GM21825 (cell line): ENCODE measurements around the gene ACYP2.
A peak's percentile ranks its signal among the peaks of the same experiment; 100 is the strongest.
"Not testable (repeated sequence)": the region's sequence is repeated elsewhere in the genome, so short reads cannot be mapped to it uniquely, and the experiment has no call there.

Experiments used
- ATAC-seq: cut with Tn5 transposase; IDR thresholded peaks from one replicate; pipeline ENCODE4 v1.9.1; 2021; ENCODE audit warnings: mild to moderate bottlenecking, moderate library complexity; ENCODE audit not compliant: unreplicated experiment

The ACYP2 gene

DNA sequence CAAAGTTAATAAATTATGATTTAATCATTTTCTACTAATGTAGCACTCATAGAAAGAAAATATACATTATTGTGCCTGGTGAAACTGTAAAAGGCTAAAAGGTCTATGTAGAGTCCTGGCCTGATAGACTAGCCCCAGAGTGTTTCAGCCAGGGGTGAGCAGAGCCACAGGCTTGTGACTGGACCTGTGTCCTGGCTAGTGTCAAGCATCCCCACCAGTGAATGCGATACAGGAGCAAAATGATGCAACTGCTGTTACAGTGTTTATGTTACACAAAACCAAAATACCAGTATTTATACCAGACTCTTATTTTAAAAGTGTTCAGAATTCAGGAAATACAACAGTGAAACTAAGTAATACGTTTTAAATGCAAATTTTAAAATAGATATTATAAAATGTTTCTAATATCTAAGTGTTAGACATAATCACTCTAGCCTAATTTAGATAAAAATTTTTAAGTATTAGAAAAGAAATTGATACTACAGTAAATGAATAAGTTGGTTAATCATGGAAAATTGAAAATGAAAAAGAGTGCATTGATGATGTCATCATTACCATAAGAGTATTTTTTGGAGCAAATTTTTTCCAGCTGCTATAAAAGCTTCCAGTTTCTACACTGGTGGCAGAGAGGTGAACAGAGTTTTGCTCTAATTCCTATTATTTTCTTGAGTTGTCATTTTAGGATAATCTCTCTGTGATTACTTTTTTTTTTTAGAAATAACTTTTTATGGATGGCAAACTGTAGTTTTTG, 146.8 kb downstream of the ACYP2 start:
- ATAC-seq = no peak

DNA sequence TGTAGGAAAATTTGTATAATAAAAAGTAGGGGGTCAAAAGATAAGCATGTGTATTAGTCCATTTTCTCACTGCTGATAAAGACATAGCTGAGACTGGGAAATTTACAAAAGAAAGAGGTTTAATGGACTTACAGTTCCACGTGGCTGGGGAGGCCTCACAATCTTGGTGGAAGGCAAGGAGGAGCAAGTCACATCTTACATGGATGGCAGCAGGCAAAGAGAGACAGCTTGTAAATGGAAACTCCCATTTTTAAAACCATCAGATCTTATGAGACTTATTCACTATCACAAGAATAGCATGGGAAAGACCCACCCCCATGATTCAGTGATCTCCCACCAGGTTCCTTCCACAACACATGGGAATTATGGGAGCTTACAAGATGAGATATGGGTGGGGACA, 149.7 kb downstream of the ACYP2 start:
- ATAC-seq = not testable (repeated sequence)

DNA sequence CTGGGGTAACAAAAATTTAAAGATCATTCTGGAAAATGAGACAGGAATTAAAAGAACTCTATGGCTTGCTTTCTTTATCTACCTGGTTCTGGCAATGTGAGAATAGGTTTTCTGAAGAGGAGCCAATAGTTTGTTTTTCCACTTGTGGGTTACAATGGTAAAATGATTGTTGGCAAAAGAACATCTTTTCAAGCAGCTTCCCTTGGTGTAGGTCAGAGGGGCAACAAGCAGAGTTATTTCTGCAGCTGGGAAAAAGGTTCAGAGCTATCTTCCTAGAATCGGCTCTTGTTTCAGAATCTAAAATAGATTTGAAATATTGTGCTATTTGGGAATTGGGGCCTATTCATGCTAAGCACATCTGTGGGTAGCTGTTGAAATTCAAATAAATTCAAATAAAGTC, 152.2 kb downstream of the ACYP2 start:
- ATAC-seq = no peak

DNA sequence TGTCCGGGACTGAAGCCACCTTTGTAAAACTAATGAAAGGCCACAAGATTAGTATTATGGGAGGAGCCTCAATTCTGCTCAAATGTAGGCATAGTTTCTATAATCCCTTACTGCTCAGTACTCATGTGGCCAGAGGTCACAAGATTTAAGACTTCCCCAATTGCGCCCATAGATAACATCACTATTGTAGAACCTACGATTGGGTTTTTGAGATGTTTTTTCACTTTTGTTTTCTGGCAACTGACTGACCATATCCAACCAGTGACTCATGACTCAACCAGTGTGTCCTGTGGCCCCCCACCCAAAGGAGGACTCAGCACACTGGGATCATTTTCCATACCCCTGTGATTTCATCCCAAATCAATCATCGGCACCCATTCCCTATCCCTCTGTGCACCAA, 155.8 kb downstream of the ACYP2 start:
- no peak for ATAC-seq

DNA sequence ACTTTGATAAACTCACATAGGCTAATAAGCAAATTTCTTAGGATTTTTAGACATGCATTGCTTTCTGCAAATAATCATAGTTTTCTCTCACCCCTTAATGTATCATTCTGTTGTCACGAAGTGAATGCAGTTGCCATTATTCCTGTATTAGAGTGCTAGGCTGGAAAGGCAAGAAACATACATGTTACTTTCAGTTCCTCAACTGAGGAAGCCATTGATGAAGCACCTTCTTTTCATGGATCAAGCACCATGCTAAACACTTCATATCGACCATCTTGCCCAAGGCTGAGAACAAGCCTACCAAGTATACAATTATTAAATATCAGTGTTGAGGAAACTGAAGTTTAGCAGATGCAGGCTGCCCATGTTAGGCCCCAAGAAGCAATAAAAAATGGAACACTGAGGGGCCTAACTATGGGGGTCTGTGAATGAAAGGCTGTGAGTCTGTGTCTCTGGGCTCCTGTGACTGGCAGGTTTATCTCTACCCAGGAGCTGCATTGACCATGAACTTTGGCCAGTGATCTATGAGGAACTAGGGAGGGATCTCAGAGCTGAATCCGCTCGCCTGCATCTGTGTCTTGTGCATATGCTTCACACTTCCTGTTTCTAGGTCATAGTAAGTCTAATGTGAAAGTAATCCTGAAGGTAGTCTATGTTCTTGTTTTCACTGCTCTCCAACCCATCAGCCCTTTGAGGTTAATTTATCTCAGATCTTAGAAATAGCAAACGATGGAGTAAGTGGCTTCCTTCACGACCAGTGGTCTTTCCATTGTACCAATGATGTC, 156.6 kb downstream of the ACYP2 start:
- peak; percentile 92 for ATAC-seq

DNA sequence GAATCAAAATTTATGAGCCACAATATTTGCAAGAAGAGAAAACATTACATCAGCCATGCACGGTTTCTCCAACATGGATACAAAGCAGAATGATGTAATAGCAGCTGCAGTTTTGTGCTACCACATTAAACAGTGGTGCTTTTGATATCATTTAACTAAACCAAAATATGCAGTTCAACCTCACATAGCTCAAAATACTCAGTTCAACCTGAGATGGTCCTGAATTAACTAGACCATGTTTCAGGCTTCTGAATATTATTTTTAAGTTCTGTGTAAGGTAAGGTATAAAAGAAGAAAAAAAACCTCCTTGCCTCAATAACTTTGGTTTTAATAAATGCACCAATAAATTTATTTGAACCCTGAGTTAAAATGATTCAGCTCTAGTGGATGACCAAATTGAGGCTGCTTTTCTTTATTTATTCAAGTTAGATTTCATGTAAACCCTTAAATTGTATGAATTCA, 159.4 kb downstream of the ACYP2 start:
- ATAC-seq = no peak

DNA sequence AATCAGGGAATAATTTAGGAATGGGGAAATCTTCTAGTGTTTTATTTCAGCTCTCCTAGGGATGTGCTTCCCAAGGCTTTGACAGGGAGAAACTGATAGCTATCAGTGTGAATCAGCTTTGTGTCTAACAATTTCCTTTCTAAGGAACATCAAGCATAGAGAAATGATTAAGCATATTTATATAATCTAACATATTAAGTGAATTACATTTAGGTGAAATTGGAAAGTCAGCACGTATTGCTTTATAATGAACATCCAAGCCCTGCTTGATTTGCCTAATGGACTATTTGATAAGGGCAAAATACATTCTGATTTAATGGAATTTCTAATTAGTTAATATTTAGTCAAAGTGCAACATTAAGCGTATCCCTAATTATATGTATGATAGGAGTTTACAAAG, 160.1 kb downstream of the ACYP2 start:
- no peak for ATAC-seq

DNA sequence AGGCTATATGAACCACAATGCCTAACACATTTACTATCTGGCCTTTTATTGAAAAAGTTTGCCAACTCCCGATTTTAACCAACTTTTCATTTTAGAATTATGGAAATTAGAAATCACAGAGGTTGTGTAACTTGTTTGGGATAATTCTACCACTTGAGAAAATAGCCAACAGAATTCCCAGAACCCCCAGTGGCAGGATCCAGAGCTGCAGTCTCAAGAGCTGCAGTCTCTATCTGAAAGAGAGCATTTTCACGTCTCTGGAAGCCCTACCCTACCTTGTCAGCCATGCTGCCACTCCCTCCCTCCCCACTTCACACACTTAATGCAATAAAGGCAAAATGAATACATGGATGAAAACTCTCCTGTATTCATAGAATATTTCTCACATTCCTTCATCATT, 164.0 kb downstream of the ACYP2 start:
- no peak for ATAC-seq

DNA sequence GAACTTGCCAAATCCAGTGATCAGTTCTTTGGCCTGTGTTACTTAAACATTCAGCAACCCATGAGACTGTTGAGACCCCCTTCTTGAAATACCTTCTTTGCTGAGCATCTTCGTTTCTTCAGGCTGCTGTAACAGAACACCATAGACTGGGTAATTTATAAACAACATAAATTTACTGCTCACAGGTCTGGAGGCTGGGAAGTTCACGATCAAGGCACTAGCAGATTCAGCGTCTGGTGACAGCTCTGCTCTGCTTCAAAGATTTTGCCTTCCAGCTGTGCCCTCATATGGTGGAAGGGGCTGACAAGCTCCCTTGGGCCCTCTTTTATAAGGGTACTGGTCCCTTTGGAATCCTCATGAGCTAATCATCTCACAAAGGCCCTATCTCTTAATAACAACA, 169.4 kb downstream of the ACYP2 start:
- no peak for ATAC-seq

DNA sequence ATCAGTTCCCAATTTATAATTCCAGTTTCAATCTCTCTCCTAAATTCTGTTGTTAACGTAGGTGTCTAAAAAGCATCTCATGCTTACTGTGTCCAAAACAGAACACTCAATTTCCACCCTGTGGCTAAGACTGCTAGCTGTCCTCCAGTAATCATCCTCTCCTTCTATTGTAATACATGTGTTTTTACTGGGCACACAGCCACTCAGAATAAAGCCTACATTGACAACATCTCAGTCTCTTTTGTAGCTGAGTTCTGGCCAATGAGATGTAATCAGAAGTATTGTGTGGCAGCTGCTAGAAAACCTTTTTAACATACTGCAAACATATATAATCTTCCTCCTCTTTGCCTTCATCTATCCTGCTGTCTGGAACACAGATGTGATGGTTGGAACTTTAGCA, 170.0 kb downstream of the ACYP2 start:
- no peak for ATAC-seq

DNA sequence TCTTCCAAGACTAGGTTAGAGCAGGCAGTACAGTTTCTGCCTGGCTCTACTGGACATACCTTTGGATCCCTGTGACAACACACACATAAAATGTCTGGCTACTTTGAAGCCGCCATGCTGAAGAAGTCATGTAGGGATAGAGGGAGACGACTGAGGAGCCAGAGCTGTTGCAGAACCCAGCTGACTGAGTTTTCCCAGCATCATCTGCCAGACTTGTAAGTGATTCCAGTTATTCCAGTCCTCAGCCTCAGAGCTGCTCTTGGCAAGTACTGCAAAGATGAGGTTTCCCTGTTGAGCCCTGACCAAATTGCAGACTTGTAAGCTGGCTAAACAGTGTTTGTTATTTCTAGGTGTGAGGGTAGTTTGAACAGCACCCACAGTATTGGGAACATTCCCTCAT, 172.1 kb downstream of the ACYP2 start:
- ATAC-seq = no peak

DNA sequence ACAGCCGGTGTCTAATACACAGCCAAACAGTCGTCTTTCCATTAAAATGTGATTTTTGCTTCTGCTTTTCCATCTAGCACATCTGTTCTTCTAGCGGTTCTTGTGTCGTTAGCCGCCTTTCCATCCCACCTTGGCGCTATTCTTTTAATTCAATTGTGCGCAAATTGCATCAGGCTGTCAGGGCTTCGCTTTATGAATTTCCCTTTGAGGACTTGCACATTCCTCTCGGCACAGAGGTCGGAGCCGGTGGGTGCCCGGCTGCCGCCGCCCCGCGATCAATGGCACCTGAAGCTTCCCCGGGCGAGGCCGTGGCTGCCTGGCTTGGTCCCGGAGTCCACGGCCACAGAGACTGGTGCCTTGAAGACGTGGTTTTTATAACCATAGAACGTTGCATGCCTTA, 174.5 kb downstream of the ACYP2 start:
- no peak for ATAC-seq

DNA sequence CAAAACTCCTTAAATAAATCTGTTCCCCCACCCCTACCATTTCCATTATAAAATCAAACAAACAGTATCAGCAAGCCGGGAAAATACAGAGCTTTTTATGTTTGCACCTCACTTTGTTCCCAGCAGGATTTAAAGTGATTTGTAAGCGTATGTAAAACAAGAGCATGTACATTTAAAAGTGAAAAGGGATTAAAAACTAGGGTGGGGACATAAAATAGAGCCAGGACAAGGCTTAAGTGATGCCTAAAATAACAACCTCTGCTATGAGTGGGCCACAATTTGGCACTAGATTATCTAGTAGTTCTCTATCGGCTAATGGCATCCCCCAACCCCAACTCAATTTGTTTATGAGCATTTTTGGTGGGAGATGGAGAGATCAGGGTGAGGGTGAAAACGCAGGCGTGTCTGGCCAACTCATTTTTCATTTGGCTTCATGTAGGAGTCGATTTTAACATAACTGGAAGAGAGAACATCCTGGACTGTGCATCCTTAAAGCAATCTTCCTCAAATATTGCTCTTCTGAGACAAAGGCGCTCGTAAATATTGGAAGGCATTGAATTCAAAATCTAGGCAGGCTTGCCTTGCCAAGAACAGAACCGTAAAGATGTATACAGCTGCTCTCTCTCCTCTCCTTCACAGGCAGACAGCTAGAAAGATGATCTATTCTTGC, 175.1 kb downstream of the ACYP2 start:
- no peak for ATAC-seq

DNA sequence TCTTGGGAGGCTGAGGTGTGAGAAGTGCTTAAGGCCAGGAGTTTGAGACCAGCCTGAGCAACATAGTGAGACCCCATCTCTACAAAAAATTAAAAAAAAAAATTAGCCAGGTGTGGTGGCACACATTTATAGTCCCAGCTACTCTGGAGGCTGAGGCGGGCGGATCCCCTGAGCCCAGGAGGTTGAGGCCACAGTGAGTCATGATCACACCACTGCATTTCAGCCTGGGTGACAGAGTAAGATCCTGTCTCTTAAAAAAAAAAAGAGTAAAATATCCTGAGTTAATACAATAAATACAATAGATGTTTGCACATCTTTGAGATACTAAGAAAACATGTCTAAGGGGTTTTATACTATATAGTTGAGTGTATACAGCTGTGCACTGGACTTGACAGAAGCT, 179.2 kb downstream of the ACYP2 start:
- ATAC-seq = not testable (repeated sequence)

DNA sequence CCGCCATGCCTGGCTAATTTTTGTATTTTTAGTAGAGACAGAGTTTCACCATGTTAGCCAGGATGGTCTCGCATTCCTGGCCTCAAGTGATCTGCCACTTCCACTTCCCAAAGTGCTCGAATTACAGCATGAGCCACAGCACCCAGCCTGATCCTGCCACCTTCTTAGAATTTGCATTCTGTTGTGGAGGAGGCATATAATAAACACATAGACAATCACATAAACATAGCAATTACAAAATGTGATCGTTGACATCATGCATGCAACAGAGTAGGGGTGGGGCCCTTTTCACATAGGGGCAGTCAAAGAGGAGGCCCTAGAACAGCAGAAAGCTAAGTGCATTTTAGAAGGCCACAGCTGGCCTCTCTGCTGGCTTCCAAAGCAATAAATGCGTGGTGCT, 180.5 kb downstream of the ACYP2 start:
- ATAC-seq = no peak

DNA sequence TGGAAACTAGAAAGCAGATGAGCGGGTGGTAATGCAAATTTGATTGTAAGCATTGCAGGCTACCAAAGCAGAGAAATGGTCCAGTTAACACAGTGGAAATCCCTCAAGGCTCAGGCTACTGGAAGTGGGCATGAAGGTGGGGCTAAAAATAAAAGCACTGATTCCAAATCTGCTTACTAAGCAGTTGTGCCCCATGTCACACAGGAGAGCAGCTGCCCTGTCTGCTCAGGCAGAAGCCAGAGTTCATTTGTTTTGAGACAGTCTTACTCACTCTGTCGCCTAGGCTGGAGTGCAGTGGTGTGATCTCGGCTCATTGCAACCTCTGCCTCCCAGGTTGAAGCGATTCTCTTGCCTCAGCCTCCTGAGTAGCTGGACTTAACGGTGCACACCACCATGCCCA, 183.1 kb downstream of the ACYP2 start:
- ATAC-seq = no peak

DNA sequence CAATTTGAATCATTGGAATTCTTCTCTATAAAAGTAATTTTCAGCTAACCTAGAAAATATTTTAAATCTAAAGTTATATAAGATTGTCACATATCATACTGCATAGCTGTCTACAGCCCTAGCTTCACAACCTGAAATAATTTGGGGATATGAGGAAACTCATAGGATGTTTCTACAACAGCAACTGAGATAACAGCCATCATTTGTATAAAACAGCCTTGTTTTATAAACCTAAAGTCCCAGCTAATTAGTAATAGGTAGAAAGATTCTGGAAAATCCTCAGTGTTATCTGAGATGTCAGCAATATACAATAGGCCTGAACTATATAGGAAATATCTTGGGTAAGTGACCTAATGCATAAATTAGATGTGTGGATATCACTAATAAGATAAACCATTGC, 188.2 kb downstream of the ACYP2 start:
- no peak for ATAC-seq

DNA sequence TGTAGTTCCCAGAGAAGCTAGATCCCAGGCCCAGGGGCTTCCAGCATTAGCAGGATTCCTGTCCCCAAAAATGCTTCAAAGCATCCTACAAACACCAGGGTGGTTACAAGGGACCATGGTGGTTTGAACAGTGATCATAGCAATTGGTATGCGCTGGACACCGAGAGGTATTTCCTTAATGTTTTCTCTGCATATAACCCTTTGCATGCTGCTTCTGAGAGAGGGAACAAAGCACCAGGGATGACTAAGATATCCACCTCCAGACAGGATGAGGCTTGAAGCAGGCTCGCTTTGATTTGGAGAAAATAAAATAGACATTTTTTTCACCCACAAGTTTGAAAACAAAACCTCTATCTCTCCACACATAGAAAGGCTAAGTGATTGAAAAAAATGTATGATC, 191.1 kb downstream of the ACYP2 start:
- ATAC-seq = no peak

DNA sequence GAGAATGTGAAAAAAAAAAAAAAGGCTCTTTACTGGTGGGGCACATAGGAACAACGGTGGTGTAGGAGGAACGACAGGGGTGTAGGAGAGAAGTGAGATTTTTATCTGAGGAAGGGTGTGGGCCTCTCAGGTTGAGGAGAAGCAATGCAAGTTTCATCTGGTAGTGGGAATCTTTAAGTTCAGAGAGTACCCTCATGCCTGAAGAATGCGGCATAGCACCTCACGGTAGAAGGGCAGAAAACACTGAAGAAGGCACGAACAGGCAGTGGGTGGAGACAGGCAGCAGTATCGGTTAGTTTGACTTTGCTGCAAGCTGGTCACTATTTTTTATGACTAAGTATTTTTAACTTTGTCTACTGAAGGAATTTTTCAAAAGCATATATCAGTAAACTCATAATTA, 192.8 kb downstream of the ACYP2 start:
- ATAC-seq = no peak

DNA sequence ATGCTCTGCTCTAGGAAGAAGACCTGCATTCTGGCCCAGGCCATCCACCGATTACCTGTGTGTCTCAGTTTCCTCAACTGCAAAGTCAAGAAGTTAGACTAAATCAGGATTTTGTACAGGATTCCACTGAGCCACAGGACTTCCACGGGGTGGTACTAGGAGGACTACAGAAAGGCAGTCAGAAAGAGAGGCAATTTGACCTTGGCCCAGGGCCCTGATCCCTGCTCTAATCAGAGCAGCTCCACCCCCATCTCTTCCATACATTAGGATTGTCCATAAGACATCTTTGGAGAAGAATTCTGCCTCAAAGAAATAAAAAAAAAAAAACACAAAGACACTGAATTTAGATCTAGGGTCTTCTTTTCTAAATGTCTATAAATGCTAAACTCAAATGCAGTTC, 193.4 kb downstream of the ACYP2 start:
- ATAC-seq = no peak

DNA sequence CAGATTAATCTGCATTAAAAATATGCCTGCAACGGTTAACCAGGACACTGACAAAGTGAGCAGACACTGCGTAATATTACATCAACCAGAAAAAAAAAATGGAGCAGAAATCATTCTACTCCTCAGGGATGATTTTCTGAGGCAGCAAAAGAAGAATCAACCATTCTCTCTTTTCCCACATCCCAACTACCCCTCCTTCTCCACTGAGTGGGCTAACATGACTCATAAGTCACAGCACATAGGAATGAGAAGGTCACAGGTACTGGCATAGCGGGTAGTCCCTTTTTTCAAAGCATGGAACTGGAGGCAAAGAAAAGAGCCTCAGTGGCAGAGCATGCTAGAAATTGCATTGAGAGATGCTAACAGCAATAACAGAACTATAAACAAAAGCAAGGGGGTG, 194.9 kb downstream of the ACYP2 start:
- no peak for ATAC-seq

DNA sequence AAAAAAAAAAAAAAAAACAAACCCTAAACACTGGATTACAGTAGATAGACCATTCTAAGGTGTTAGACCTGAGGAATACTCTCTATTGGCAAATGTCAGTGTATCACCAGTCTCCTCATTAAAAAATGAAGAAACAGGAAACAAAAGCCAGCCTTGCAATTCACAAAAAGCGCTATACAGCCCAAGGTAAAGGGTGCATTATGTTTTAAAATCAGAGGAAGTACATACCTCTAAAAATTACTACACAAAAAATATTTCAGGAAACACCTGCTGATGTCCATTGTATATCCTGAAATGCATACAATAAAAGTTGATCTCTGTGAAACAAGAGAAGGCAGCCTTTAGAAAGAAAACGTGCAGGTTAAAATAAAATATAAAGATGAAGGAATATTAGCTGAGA, 195.5 kb downstream of the ACYP2 start:
- no peak for ATAC-seq
